Amniotic epithelial cell (primary cell): ENCODE results near the gene TUBA3E.
"Not testable (repeated sequence)": the region's sequence is repeated elsewhere in the genome, so short reads cannot be mapped to it uniquely, and the experiment has no call there.

Experiments
- DNase-seq: peaks from one replicate; pipeline ENCODE4 v3.0.0-alpha.2; 2010; ENCODE audit warnings: low read depth

Gene TUBA3E

DNA sequence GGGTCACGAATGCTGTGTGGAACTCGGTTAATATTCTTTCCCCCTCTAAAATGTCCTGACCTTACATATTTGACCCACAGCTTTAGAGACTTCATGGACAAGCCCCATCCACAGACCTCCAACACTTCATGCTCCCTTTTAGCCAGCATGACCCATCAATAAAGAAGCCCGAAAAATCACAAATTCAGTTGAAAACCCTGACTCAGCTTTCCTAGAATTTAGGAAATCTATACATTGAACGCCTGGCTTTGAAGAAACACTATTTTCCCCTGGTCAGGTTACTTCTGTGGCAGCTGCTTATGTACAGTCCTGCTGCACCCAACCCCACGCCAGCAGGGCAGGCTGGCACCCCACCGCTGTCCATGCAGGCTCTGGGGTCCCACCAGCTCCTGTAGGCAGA lies 6.9 kb downstream of the TUBA3E start:
- DNase-seq: not testable (repeated sequence)

GRCh38 chr2:130190237-130190636 lies 8.0 kb downstream of the TUBA3E start:
- DNase-seq: no peak

GRCh38 chr2:130188958-130189357 lies 9.3 kb downstream of the TUBA3E start:
- not testable (repeated sequence) for DNase-seq

- DNase-seq: not testable (repeated sequence)
Measured at GRCh38 chr2:130187859-130188792, 10.1 kb downstream of the TUBA3E start.

DNA sequence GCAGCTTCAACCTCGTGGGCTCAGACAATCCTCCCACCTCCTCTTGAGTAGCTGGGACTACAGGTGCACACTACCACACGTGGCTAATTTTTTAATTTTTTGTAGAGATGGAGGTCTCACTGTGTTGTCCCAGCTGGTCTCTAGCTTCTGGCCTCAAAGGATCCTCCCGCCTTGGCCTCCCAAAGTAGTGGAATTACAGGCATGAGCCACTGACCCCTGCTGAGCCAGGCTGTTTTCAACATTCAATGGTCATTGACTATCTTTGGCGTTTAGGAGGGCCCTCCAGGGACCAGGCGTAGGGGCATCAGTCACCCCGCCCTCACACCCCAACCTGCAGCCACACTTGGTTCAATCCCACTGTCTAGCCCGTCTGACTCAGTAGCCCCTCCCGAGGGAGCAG lies 11.0 kb downstream of the TUBA3E start:
- DNase-seq: no peak

- DNase-seq: no peak
Measured at GRCh38 chr2:130186391-130186790, 11.8 kb downstream of the TUBA3E start.

DNA sequence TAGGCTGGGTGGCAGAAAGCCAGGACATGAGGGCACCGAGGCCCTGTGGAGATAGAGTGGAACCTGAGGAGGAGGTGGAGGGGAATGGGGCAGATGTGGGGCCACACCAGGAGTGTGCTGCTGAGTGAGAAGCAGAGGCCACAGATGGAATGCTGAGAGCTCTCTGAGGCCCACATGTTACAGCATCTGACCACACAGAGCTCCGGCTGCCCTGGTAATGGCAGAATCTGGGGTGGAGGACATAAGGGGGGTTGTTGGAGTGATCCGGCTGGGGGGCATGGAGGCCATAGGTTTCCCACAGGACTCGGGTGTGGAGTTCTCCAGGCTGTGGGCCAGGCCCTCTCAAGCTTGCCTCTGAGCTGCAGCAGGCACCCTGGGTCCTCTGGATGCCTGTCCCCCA lies 12.3 kb downstream of the TUBA3E start:
- no peak for DNase-seq

- no peak for DNase-seq
Measured at GRCh38 chr2:130185436-130185835, 12.8 kb downstream of the TUBA3E start.

- DNase-seq: peak; percentile 74
Measured at GRCh38 chr2:130183512-130184373, 14.5 kb downstream of the TUBA3E start.

DNA sequence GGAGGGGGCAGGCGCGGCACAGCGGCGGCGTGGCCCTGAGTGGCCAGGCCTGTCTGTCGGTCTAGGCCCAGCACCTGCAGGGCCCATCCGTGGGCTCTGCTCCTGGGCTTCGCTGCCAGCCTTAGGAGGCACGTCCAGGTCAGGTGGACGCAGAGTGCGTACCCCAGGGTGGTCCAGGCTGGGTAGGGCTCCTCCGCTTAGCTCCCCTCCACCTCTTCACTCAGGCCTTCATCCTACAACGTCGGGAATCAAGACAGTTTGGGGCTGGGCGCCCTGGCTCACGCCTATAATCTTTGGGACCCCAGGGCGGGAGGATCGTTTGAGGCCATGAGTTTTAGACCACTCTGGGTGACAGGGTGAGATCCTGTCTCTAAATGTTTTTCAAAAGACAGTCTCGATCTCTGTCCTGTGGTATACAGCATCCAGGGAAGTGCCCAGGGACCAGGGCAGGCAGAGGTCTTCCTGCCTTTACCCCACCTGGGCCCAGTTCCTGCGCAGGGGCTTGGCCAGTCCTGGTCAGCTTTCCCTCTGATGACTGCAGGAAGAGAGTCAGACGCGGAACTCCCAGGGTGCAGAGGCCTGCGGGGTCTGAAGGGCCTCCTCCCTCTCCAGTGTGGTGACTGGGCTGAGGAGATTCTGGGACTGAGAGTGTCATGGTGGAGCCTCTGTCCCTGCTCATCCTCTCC lies 15.3 kb downstream of the TUBA3E start:
- peak; percentile 7 for DNase-seq

DNA sequence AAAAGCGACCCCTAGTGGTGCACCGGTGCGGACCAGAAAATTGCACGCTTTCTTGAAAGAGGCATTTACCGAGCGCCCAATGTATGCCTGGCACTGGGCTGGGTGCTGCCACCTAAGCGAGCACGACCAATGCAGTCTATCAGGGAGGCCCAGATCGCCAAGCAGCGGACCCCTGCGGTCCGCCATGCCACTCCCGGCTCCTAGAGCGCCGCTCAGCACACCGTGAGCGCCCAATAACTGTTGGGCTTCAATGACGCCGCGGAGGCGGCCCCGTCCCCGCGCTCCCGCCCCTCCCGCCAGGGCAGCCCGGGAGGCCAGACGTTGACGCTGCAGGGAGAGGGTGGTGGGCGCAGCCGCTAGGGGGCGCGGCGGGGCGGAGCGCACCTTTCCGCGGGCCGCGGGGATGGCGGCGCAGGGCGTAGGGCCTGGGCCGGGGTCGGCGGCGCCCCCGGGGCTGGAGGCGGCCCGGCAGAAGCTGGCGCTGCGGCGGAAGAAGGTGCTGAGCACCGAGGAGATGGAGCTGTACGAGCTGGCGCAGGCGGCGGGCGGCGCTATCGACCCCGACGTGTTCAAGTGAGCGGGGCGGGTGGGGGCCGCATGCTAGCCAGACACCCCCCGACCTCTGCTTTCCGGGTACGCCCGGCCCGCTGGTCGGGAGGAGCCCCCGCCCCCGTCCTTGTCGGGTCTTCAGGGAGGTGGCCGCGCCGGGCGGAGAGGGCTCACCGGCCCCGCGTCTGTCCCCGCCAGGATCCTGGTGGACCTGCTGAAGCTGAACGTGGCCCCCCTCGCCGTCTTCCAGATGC lies 16.2 kb downstream of the TUBA3E start, which contains the start of gene MZT2B:
TSS of gene MZT2B (plus strand) at position 383 of the 803 bp plus-strand sequence. CDS start at position 404, 21 bp downstream.
- peak; percentile 71 for DNase-seq

DNA sequence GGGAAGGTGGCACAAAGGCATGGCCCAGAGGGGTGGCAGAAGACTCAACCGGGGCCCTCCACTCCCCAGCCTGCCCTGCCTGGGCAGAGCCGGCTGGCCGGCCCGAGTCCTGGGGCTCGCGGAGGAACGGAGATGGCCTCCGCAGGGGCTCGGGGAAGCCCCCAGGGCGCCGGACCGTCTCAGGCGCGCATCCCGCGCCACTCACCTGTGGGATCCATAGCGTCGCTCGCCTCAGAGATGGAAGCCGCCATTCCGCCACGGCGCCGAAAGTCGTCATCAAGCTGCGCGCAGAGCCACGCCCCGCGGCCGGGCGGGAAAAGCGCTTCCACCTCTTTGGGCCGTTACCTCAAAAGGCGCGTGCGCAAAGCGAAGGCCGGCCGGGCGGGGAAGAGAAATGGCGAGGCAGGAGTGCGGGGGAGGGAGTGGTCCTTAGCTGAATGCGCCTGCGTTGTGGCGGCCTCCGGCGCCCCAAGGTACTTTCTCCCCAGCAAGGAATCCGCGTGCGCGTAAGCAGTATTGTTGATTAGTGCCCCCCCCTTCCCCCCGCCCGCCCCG lies 16.8 kb downstream of the TUBA3E start, which contains the start of gene SMPD4:
TSS of gene SMPD4 (minus strand) at position 278 of the 555 bp plus-strand sequence. CDS start 5,010 bp downstream, outside the sequence.
- peak; percentile 92 for DNase-seq

DNA sequence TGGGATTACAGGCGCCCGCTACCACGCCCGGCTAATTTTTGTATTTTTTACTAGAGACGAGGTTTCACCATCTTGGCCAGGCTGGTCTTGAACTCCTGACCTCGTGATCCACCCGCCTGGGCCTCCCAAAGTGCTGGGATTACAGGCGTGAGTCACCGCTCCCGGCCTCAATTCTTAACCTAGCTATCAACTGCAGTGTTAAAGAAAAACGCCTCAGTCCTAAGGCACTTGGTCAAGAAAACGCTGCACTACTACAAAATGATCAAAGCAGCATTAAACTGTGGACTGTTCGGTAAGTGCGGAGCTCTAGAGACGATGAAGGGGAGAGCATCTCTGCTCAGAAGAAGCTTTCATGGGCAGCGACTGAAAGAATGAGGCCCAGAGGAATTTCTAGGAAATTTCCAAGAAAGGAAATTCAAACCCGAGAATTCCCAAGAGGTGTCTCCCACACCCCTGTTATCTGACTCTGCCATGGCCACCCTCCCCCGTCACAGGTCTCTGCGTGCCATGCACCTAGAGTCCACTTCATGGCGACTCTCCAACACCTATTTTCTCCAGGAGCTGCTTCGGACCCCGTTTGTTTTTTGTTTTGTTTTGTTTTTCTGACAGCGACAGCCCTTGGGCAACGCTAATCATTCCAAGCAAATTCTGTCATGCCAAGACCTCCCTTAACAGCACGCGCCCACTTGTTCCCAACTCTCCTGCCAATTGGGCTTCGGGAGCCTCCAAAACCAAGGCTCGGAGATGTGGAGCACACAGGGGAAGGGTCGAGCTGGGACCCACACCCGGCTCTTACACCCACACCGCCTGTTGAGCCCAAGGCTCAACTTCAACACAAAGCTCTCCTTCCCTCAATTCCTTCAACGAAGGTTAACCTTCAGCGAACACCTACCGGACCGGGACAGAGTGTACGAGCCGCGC lies 17.6 kb downstream of the TUBA3E start:
- DNase-seq: peak; percentile 26

DNA sequence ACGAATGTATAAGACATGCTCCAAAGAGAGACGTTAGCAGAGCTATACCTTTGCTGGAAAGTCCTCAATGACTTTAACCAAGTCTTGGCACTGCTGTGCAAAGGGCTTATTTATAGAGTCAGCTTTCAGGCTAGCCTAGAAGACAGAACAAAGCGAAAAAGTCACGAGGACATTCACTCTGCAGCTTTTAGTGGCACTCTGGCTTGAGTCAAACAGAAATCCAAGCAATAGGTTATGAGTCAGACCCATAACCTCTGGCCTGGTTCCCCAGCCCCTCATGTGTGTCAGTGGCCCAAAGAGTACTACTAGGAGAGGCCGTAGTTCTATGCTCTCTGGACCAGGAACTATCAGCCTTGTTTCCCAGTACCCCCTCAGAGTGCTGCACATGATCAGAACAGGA lies 23.4 kb downstream of the TUBA3E start:
- DNase-seq: not testable (repeated sequence)

- no peak for DNase-seq
Measured at GRCh38 chr2:130169896-130170295, 28.3 kb downstream of the TUBA3E start.

DNA sequence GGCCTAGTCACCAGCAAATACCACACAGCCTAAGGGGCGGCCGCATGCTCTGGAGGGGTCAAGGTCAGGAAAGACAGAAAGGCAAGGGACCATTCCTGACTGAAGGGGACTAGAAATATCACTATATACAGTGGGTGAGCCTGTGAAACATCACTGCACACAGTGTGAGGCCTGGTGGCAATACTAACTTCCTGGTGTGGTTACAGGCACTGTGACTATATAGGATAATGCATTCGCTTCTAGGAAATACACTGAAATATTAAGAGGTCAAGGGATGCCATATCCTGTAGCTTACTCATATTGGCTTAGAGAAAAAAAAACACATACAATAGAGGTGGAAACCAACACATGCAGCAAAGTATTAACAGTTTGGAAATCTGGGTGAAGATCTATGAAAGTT lies 29.1 kb downstream of the TUBA3E start:
- DNase-seq: not testable (repeated sequence)

GRCh38 chr2:130166611-130167010 lies 31.6 kb downstream of the TUBA3E start:
- DNase-seq: not testable (repeated sequence)

GRCh38 chr2:130165293-130166016 lies 32.8 kb downstream of the TUBA3E start:
- DNase-seq: no peak

DNA sequence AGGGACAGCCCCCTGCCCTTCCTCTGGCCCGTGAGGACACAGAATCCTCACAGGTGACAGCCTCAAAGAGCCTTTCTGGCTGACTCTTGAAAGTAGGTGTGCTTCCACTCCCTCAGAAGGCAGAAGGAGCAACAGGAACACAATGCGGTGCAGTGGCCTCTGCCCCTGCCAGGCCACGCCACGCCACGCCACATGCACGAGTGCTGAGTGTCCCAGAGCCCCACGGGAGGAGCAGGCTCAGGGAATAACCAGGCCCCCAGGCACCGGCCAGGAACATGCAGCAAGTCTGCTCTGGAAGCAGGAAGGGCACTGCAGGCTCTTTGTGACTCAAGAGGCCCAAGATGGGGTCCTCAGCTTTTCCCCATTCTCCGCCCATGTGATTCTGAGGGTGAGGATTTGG lies 35.3 kb downstream of the TUBA3E start:
- no peak for DNase-seq
